ENCODE data around the gene ROR2. TPM values are rescaled to one million over a fixed set of nuclear protein-coding genes. Genes with fewer than 3 reads are reported as not detected.

The ROR2 gene
- total RNA-seq, 4 donors from 2014 or later: 9.5 to 17.7 (median 15.9) TPM

- intact Hi-C loops (cut with DNase I): no loop called here
- no peak for TF ChIP-seq CTCF (IDR thresholded peaks at IDR 0.05)
- TF ChIP-seq POLR2A (IDR thresholded peaks at IDR 0.05): no peak
- H3K4me3 ChIP-seq (replicated peaks in 1 of 3): no peak overlapping the region
- 79 to 81% methylated on average over 5 of the region's 5 CpGs for WGBS, 2 donors
- no peaks in the 10 kb centered on the region for H3K9me3 ChIP-seq
- DNase-seq: no peak
- no peaks in the 10 kb centered on the region for H3K36me3 ChIP-seq
- H3K27ac ChIP-seq: no peak overlapping the region
- H3K27me3 ChIP-seq: no peaks in the 10 kb centered on the region
- no peaks in the 10 kb centered on the region for H3K4me1 ChIP-seq
Observed at GRCh38 chr9:91958174-91958573, 8.1 kb upstream of the ROR2 start.

GRCh38 chr9:91954841-91955471 is 4.9 kb upstream of the ROR2 start:
- intact Hi-C loops (cut with DNase I): no loop called here
- Histone ChIP-seq H3K4me3 (replicated peaks in 1 of 3) (no peak overlapping the region), H3K27ac (no peak overlapping the region), H3K36me3 (no peaks in the 10 kb centered on the region), H3K4me1 (no peaks in the 10 kb centered on the region), H3K9me3 (no peaks in the 10 kb centered on the region), H3K27me3 (no peaks in the 10 kb centered on the region)
- WGBS, 2 donors: 21 to 23% methylated on average over 6 of the region's 6 CpGs
- TF ChIP-seq POLR2A (IDR thresholded peaks at IDR 0.05): no peak
- TF ChIP-seq CTCF (IDR thresholded peaks at IDR 0.05): peak in 4 of 6 experiments; percentile 44 to 68 (median 62)
- DNase-seq: peak; percentile 66 to 76

GRCh38 chr9:91953718-91954117 is 3.7 kb upstream of the ROR2 start:
- DNase-seq: no peak
- no peak overlapping the region for H3K27ac ChIP-seq
- intact Hi-C loops (cut with DNase I): no loop called here
- H3K4me1 ChIP-seq: no peaks in the 10 kb centered on the region
- no peaks in the 10 kb centered on the region for H3K9me3 ChIP-seq
- H3K4me3 ChIP-seq (replicated peaks in 1 of 3): no peak overlapping the region
- TF ChIP-seq POLR2A (IDR thresholded peaks at IDR 0.05): no peak
- no peak for TF ChIP-seq CTCF (IDR thresholded peaks at IDR 0.05)
- no peaks in the 10 kb centered on the region for H3K36me3 ChIP-seq
- WGBS, 2 donors: 89 to 96% methylated on average over 6 of the region's 6 CpGs
- no peaks in the 10 kb centered on the region for H3K27me3 ChIP-seq

- intact Hi-C loops (cut with DNase I): loop anchor here (2.0 kb wide), 1 partner anchor 175 kb away; no protein-coding TSS in a partner anchor
- Histone ChIP-seq H3K27me3 (no peaks in the 10 kb centered on the region), H3K27ac (no peak overlapping the region), H3K36me3 (no peaks in the 10 kb centered on the region), H3K9me3 (no peaks in the 10 kb centered on the region), H3K4me3 (replicated peaks in 1 of 3) (no peak overlapping the region), H3K4me1 (peaks cover 6 to 13% of the 10 kb centered on the region in 2 donors)
- TF ChIP-seq CTCF (IDR thresholded peaks at IDR 0.05) (no peak), POLR2A (IDR thresholded peaks at IDR 0.05) (no peak)
- no peak for DNase-seq
- 90 to 92% methylated on average over 6 of the region's 6 CpGs for WGBS, 2 donors
Observed at GRCh38 chr9:91951944-91952520, 2.0 kb upstream of the ROR2 start.

- peak overlapping the region; percentile 53 to 85 (median 62) for H3K27ac ChIP-seq
- TF ChIP-seq CTCF (IDR thresholded peaks at IDR 0.05) (no peak), POLR2A (IDR thresholded peaks at IDR 0.05) (no peak)
- intact Hi-C loops (cut with DNase I): loop anchor here (10.0 kb wide), 1 partner anchor 105 kb away; no protein-coding TSS in a partner anchor
- no peaks in the 10 kb centered on the region for H3K9me3 ChIP-seq
- H3K4me3 ChIP-seq (replicated peaks in 1 of 3): peak overlapping the region; percentile 24 to 71 (median 58)
- peak; percentile 54 to 58 for DNase-seq
- WGBS, 2 donors: 8% methylated on average over 12 of the region's 61 CpGs; no CpG with 5 or more reads in 1 of the 2 donors
- peaks cover 19 to 30% of the 10 kb centered on the region in 2 donors for H3K4me1 ChIP-seq
- no peaks in the 10 kb centered on the region for H3K27me3 ChIP-seq
- no peaks in the 10 kb centered on the region for H3K36me3 ChIP-seq
Observed at GRCh38 chr9:91949392-91949945, 559 bp downstream of the ROR2 start.

Data from thyroid gland (tissue), 4 donors.